Measurements from ENCODE around the gene TMEM170A.

DNA sequence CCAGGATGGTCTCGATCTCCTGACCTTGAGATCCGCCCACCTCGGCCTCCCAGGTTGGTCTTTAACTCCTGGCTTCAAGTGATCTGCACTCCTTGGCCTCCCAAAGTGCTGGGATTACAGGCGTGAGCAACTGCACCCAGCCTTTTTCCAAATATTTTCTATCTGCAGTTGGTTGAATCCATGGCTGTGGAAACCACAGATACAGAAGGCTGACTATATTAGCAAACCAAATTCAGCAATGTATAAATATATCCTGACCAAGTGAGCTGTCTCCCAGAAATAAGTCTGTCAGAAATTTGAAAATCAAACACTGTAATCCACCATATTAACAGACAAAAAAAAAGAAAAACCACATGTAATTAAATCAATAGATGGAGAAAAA lies 40.8 kb downstream of the TMEM170A start:
- TF ChIP-seq TAF1 (IDR thresholded peaks at IDR 0.05; ENCODE audit: borderline replicate concordance, insufficient read depth, low read length): no peak
- no peak for TF ChIP-seq REST (IDR thresholded peaks at IDR 0.05; ENCODE audit: insufficient read depth in 1 of 2, low read depth in 2 of 2, low read length in 2 of 2)
- no peak for TF ChIP-seq POLR2AphosphoS5 (IDR thresholded peaks at IDR 0.05; ENCODE audit: low read depth, low read length)

All from PFSK-1 (cell line).